GM18508 (cell line): ENCODE data around the gene DAD1.

Experiments used
- ATAC-seq: cut with Tn5 transposase; IDR thresholded peaks from one replicate; pipeline ENCODE4 v1.9.1; 2021; ENCODE audit warnings: moderate number of reproducible peaks; ENCODE audit not compliant: insufficient read depth, unreplicated experiment

DAD1 gene

DNA sequence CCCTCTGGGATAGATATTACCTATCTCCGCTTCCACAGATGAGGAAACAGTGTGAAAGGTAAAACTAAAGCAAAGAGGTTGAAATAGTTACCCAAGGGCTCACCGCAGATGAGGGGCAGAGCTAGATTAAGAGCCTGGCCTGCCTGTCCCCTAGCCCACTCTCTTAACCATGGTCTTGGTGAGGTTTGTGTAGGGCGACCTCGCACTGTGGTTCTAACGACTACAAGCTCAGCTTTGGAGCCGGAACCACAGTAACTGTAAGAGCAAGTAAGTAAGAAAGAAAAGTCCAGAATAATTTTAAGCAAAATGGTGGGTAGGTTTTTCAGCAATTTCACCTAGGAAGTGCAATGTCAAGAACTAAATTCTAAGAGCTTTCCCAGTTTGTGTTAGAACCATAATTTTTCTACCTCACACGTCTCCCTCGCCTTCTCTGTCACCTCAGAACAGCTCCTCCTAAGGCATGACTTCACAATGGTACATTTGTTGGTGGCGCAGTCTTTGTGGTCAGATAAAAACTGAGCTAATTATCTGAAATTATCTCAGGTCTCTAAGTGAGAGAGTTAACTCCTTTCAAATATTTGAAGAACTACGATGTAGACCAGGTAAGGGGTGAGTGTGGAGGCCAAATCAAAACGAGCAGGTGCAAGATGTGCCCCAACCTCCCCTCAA lies 64.8 kb downstream of the DAD1 start:
- ATAC-seq: no peak

DNA sequence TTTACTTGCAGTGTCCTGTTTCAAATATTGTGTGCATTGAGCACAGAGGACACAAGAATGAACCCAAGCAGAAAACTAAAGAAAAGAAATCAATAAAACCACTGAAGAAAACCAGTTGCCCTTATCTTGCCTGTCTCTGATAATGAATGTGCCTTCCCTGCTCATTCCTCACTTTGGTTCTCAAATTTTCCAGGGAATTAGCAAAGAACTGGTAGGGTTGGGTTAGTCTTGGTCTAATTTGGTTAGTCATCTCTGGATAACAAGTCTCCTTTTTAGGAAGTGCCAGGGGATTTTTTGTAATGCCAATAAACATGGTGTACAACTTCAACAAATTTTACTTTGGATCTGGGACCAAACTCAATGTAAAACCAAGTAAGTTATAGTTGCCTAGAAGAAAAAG lies 65.7 kb downstream of the DAD1 start:
- no peak for ATAC-seq

DNA sequence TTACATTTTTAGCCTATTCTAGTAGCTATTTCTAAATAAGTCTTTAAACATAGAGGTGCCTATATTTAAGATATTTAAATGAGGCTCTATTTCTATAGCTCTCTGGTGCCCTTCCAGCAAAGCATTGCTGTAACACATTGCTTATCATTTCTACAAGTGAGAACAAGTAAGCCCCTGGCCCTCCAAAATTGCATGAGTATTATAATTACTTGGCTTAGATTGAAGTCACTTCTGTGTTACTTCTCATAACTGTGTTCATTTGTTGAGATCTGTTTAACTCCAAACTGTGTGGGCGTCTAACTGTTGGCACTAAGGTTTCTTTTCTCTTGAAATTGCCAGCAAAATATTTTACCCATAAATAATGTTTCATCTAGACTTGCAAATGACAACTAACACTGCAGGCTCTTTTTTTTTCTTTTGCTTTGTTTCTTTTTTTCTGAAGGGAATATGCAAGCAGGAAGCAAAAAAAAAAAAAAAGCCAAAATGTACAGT lies 66.5 kb downstream of the DAD1 start:
- ATAC-seq: no peak

DNA sequence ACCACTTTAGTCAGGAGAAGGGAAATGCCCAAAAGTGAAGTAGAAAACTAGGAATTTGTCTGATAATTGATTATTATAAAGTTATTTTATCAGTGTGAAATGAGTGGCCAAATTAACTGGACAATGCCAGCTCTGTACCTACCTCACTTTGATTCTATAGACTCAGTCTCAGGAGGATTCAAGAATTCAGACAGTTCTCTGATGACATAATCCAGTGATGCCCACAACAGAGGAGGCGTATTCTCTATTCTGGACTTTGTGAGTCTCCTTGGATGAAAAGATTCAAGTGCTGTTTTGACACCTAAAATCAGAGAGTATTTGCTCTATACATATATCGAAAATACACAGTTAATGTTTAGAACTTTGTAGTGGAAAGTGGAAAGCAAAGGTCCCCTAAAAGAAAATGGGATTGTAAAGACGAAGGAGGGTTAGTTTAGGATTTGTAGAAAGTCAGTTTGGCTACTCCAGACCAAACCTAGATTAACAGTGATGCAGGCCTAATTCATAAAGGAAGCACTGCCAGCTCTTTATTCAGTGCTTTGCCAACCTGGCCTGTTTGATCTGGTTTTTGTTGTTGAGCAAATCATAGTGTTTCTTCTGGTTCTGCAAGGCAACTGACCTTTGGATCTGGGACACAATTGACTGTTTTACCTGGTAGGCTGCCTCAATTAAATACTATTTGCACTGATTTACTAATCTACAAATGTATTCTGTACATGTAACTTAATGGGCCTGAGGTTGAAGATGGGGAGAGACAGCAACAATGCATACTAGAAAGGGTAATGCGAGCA lies 67.4 kb downstream of the DAD1 start:
- ATAC-seq: no peak

DNA sequence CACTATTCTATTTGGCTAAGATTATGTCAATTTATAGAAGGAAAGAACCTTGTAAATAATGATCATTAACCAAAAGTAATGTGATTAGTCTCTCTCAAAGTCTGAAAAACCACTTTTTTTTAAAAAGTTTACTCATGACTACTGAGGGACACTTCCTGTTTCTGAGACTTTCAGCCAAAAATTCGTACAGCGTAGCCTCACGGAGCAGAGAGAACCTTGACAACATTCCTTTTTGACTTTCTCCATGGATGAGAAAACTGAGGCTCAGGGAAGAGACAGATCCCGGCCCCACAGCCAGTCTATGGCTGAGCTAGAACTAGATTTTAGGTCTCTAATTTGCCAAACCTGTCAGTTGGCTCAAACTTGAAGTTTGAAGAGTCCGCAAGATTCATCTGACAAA lies 68.2 kb downstream of the DAD1 start:
- ATAC-seq: no peak

DNA sequence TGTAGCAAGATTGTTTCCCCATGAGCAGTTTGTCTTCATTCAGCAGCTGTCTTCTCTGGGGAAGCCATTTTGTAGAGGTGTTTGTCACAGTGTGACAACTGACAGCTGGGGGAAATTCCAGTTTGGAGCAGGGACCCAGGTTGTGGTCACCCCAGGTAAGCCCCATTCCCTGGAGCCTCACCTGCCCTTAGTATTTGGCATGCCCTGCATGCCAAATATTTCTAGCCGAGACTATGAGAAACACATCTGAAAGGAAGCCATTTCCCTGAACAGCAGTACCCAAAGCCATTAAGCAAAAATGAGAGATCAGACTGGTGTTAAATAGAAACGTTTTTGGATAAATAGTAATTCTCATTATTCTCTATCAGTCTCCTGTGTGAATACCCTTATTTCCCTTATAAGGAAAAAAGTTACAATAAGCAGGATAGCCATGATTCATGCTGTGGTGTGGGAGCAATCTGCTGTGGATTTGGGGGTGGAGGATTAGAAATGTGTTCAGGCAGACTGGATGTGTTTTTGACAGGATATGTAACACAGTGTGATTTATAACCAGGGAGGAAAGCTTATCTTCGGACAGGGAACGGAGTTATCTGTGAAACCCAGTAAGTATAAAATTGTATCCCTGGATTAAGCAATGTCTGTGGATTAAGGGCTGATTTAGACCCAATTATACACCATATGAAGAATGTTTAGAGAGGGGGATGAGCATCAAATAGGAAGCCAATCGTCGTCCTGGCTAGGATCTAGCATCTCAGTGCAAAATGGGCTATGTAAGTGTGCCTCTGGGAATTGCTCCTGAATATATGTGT lies 68.9 kb downstream of the DAD1 start:
- ATAC-seq: no peak

DNA sequence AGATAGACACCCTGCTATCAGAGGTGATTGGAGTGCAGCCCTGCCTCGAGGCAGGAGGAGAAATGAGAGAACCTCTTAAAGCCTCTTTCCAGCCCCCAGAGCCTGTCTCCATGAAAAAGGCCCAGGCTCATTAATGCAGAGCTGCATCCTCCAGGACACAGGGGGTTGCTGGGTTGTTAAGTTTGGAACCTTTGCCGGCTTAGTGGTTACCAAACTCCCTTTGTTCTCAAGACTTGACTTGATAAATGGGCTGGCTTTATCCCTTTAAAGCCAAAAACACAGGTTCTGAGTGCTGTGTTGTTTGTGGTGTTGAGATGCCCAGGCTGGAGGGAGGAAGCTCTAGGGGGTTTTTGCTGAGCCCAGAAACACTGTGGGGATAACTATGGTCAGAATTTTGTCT lies 71.0 kb downstream of the DAD1 start:
- no peak for ATAC-seq

DNA sequence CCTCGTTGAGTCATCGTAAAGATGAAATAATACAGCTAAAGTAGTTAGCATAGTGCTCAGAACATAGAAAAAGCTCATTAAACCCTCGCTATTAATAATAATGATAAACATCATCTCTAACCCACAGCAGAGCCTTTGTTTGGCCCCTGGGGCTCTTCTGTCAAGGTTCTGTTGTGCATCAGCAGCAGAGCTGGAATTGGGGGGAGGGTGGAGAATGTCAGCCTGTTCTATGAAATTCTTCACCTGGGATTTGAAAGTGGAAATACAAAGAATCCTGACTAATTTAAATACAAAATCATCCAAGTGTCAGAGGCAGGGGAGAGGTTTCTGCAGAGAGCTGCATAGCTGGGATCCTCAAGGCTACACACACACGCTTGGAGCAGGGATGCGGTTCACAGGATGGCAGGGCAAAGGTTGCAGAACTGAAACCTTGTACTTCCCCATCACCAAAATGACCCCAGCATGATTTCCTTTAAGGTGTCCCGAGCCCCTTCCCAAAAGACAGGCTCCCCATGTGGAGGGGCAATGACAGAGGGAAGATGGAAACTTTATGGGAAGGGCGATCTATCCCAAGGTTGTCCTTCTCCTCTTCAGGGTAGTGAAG lies 71.8 kb downstream of the DAD1 start:
- ATAC-seq: no peak

DNA sequence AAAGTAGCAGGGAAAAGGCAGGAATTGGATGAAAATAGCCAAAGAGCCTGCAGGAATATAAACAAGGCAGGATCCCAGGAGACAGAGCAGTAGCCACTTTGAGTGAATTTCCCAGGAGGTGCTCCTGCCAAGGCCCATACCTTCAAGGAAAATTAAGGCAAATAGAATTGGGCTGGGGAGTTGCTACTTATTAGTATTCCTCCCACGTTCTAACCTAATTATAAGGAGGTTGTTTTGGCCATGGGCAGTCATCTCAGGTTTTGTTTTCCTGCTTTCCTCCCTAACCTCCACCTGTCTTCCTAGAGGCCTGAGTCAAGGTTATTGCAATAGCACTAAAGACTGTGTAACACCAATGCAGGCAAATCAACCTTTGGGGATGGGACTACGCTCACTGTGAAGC lies 73.1 kb downstream of the DAD1 start:
- no peak for ATAC-seq
